NOMO-1 treated with DMSO at 0.1 percent for 48 hours (cell line): ENCODE data around the gene ZRANB3.
"Not testable (repeated sequence)": the region's sequence is repeated elsewhere in the genome, so short reads cannot be mapped to it uniquely, and the experiment has no call there.

Experiments used
- DNase-seq: peaks from one replicate; lab custom pipeline; 2025; ENCODE audit not compliant: unreplicated experiment; lab: John Stamatoyannopoulos, UW

The ZRANB3 gene

GRCh38 chr2:135530313-135531230 is at the start of gene ZRANB3:
ZRANB3 (minus strand) TSS chr2:135531218.
- DNase-seq, result peak; percentile 99

GRCh38 chr2:135573620-135574019 is 42.6 kb upstream of the ZRANB3 start:
- no peak for DNase-seq

GRCh38 chr2:135570884-135571283 is 39.9 kb upstream of the ZRANB3 start:
- DNase-seq, result no peak

GRCh38 chr2:135563793-135564192 is 32.8 kb upstream of the ZRANB3 start:
- DNase-seq, result no peak

GRCh38 chr2:135561925-135562324 is 30.9 kb upstream of the ZRANB3 start:
- DNase-seq, result no peak

GRCh38 chr2:135557530-135557929 is 26.5 kb upstream of the ZRANB3 start:
- no peak for DNase-seq

- peak; percentile 5 for DNase-seq
Observed at GRCh38 chr2:135555311-135555710, 24.3 kb upstream of the ZRANB3 start.

- DNase-seq, result no peak
Observed at GRCh38 chr2:135552887-135553286, 21.9 kb upstream of the ZRANB3 start.

- DNase-seq, result no peak
Observed at GRCh38 chr2:135551356-135551755, 20.3 kb upstream of the ZRANB3 start.

- DNase-seq, result no peak
Observed at GRCh38 chr2:135547311-135547710, 16.3 kb upstream of the ZRANB3 start.

GRCh38 chr2:135546436-135546835 is 15.4 kb upstream of the ZRANB3 start:
- no peak for DNase-seq

GRCh38 chr2:135533545-135533944 is 2.5 kb upstream of the ZRANB3 start:
- DNase-seq, result not testable (repeated sequence)

GRCh38 chr2:135532581-135532980 is 1.6 kb upstream of the ZRANB3 start:
- DNase-seq, result no peak

GRCh38 chr2:135531231-135532197 is 496 bp upstream of the ZRANB3 start, which contains the start of gene R3HDM1:
R3HDM1 (plus strand) TSS chr2:135531484; CDS start chr2:135604846, 73,362 bp downstream.
- peak; percentile 99 for DNase-seq

GRCh38 chr2:135528006-135528405 is 3.0 kb downstream of the ZRANB3 start:
- DNase-seq, result no peak

GRCh38 chr2:135525786-135526185 is 5.2 kb downstream of the ZRANB3 start:
- DNase-seq, result no peak

GRCh38 chr2:135512099-135512498 is 18.9 kb downstream of the ZRANB3 start:
- DNase-seq, result no peak

GRCh38 chr2:135510577-135510976 is 20.4 kb downstream of the ZRANB3 start:
- DNase-seq, result no peak

- no peak for DNase-seq
Observed at GRCh38 chr2:135504811-135505210, 26.2 kb downstream of the ZRANB3 start.

GRCh38 chr2:135498588-135498987 is 32.4 kb downstream of the ZRANB3 start:
- DNase-seq, result not testable (repeated sequence)

- DNase-seq, result no peak
Observed at GRCh38 chr2:135494917-135495316, 36.1 kb downstream of the ZRANB3 start.
